Stomach (tissue), 9 donors: ENCODE results near the gene ABHD2. TPM values are rescaled to one million over a fixed set of nuclear protein-coding genes. Genes with fewer than 3 reads are reported as not detected.

ENCODE experiments used
- DNase-seq, 2 donors: peaks; one replicate each; pipeline versions ENCODE4 v3.0.0 to v3.0.0-alpha.2; 2013 to 2019
- H3K27ac ChIP-seq, 5 donors: fragments of 200-600 bp in 4 of 5; sonication (generic) in 4 of 5; one replicate each; pipeline ENCODE4 v1.5.1; 2013 to 2019; ENCODE audit warnings: mild to moderate bottlenecking in 1 of 5, moderate library complexity in 1 of 5
- H3K27me3 ChIP-seq, 3 donors: fragments of 200-600 bp; sonication (generic); one replicate each; pipeline ENCODE4 v1.5.1; 2017 to 2019; ENCODE audit warnings: mixed run types in 1 of 3
- H3K36me3 ChIP-seq, 4 donors: fragments of 200-600 bp; sonication (generic); 1 replicate in 3 of 4; 2 replicates in 1 of 4; pipeline ENCODE4 v1.5.1; 2016 to 2019
- H3K4me1 ChIP-seq, 4 donors: fragments of 200-600 bp; sonication (generic); one replicate each; pipeline ENCODE4 v1.5.1; 2016 to 2019
- H3K4me3 ChIP-seq, 4 donors: fragments of 200-600 bp; sonication (generic) in 3 of 4; one replicate each; pipeline ENCODE4 v1.5.1; 2016 to 2019; ENCODE audit warnings: mild to moderate bottlenecking in 1 of 4
- H3K9me3 ChIP-seq, 4 donors: fragments of 200-600 bp; sonication (generic); one replicate each; pipeline ENCODE4 v1.5.1; 2016 to 2019
- EP300 ChIP-seq: sonication (generic); formaldehyde crosslinking; IDR thresholded peaks from one replicate; pipeline ENCODE4 v1.6.1; 2017; ENCODE audit warnings: antibody characterized with exemption
- POLR2A ChIP-seq, 4 donors: fragments of 450-650 bp; IDR thresholded peaks; one replicate each; pipeline ENCODE4 v1.6.1; 2016; ENCODE audit warnings: antibody characterized with exemption in 4 of 4, control low read depth in 2 of 4, mild to moderate bottlenecking in 1 of 4, moderate library complexity in 1 of 4
- POLR2AphosphoS5 ChIP-seq, 3 donors: sonication (generic); formaldehyde crosslinking; IDR thresholded peaks; one replicate each; pipeline ENCODE4 v1.6.1; 2016; ENCODE audit warnings: antibody characterized with exemption in 3 of 3
- WGBS, 5 donors: extraction: QIAGEN DNeasy Blood & Tissue Kit in 3 of 5; methylation state at CpG; one replicate each; pipeline versions ENCODE4 v1.1.5 to v1.1.7; 2013 to 2018; 5-methylcytosine and 5-hydroxymethylcytosine counted together
- intact Hi-C: fragments of 100-400 bp; cut with DNase I; formaldehyde crosslinking; loops from one replicate; pipeline ENCODE4 v1.15.1; 2023; ENCODE audit warnings: low total_unique reads
- polyA plus RNA-seq, 3 donors: library from polyadenylated mRNA; stranded (reverse); fragments of 200-250 nt; gene quantifications; one replicate each; pipeline ENCODE4 v1.2.3, GENCODE V29; 2013
- total RNA-seq, 5 donors: library from RNA; depleted of rRNA; stranded (reverse); fragments of >200 nt; gene quantifications; one replicate each; pipeline versions ENCODE4 v1.1.0 to v1.2.3, GENCODE V29; 2014 to 2016
- TF ChIP-seq, protein P1 (sequence below), 7 experiments: fragments of 450-650 bp in 4 of 7; fragments of 200-600 bp in 3 of 7; sonication (generic) in 3 of 7; IDR thresholded peaks; one replicate each; pipeline ENCODE4 v1.5.1; 2016 to 2019; ENCODE audit warnings: antibody characterized with exemption in 7 of 7, control low read depth in 2 of 7, mild to moderate bottlenecking in 1 of 7
- donor health status: healthy with polysubstance abuse.
- donor health status: Bipolar disorder and iron deficiency.
- donor health status: healthy.

Gene ABHD2
- total and polyA plus RNA-seq, 8 donors = 5.1 to 192 (median 70.3) TPM

DNA sequence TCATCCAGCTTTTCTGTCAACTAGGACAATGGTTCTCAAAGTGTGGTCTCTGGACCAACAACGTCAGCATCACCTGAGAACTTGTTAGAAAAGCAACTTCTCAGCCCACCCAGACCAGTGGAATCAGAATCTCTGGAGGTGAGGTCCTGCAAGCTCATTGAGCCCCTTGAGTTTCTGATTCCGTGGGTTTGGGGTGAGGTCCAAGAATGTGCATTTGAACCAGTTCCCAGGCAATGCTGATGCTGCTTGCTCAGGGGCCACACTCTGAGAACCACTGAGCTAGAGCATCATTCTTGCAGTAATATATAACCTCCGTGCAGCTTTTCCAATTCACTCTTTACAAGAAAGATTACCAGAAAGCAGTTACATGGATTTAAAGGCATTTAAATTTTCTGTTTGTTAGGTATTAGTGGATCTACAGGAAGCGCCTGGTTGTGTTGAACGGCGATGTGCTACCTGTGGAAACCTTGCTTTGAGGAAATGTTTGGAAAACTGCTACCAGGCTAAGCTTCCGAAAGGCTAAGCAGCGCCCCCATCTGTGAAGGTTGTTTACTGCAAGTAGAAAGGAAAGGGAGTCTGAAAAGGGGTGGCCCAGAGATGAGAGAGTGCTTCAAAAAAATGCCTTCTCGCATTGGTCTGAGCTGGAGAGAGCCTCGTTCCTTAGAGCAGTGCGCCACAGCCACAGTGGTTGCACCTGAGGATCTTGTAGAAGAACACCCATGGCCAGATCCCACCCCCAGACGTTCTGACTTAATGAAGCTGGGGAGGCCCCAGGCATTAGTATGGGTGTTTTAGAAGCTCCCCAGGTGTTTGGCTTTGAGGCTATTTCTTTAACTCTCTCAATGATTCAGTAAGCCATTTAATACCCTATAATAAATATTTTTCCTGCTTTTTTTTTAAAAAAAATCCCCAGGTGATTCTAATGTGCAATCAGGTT, 83.1 kb downstream of the ABHD2 start:
- Histone ChIP-seq H3K4me1 (peaks cover 17 to 47% (median 31%) of the 10 kb centered on the region in 4 donors), H3K9me3 (no peaks in the 10 kb centered on the region), H3K4me3 (no peak overlapping the region), H3K36me3 (peaks cover 6 to 66% (median 45%) of the 10 kb centered on the region in 4 donors), H3K27ac (peak overlapping the region in 1 of 5 donors; percentile 14), H3K27me3 (no peaks in the 10 kb centered on the region)
- peak; percentile 71 to 84 for DNase-seq
- TF ChIP-seq POLR2A (IDR thresholded peaks at IDR 0.05) = no peak
- TF ChIP-seq EP300 = no peak
- TF ChIP-seq POLR2AphosphoS5 (IDR thresholded peaks at IDR 0.05) = peak in 1 of 3 donors; percentile 48
- TF ChIP-seq, protein P1, sequence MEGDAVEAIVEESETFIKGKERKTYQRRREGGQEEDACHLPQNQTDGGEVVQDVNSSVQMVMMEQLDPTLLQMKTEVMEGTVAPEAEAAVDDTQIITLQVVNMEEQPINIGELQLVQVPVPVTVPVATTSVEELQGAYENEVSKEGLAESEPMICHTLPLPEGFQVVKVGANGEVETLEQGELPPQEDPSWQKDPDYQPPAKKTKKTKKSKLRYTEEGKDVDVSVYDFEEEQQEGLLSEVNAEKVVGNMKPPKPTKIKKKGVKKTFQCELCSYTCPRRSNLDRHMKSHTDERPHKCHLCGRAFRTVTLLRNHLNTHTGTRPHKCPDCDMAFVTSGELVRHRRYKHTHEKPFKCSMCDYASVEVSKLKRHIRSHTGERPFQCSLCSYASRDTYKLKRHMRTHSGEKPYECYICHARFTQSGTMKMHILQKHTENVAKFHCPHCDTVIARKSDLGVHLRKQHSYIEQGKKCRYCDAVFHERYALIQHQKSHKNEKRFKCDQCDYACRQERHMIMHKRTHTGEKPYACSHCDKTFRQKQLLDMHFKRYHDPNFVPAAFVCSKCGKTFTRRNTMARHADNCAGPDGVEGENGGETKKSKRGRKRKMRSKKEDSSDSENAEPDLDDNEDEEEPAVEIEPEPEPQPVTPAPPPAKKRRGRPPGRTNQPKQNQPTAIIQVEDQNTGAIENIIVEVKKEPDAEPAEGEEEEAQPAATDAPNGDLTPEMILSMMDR (IDR thresholded peaks at IDR 0.05) = peak in 5 of 7 experiments; percentile 54 to 79 (median 72)
- WGBS, 5 donors = 38 to 55% (median 45%) methylated on average over 12 of the region's 12 CpGs
- intact Hi-C loops = no loop called here

DNA sequence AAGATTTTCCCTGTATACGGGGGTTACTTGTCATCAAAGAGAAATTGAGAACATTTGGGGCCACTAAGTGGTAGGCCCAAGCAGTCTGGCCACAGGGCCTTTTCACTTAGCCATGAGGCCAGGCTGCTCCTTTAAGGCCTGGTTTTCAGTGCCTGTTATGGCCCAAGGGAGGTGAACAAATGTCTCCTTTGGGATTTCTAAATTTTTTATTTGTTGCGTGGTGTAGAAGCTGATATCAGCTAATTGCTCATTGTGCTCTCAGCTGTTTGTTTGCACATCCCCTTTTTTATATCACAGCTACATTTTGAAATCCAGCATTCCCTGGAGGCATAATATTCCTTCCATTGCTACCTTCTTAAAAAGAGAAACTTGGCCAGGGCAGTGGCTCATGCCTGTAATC, 84.7 kb downstream of the ABHD2 start:
- Histone ChIP-seq H3K36me3 (peaks cover 8 to 81% (median 60%) of the 10 kb centered on the region in 4 donors), H3K9me3 (no peaks in the 10 kb centered on the region), H3K4me3 (no peak overlapping the region), H3K27ac (peak overlapping the region in 1 of 5 donors; percentile 46), H3K27me3 (no peaks in the 10 kb centered on the region), H3K4me1 (peaks cover 7 to 43% (median 22%) of the 10 kb centered on the region in 4 donors)
- TF ChIP-seq POLR2AphosphoS5 (IDR thresholded peaks at IDR 0.05) = no peak
- TF ChIP-seq, protein P1 (IDR thresholded peaks at IDR 0.05) = no peak
- TF ChIP-seq EP300 = no peak
- no peak for TF ChIP-seq POLR2A (IDR thresholded peaks at IDR 0.05)
- 70 to 92% (median 80%) methylated on average over 2 of the region's 2 CpGs for WGBS, 5 donors
- no peak for DNase-seq
- intact Hi-C loops = no loop called here

DNA sequence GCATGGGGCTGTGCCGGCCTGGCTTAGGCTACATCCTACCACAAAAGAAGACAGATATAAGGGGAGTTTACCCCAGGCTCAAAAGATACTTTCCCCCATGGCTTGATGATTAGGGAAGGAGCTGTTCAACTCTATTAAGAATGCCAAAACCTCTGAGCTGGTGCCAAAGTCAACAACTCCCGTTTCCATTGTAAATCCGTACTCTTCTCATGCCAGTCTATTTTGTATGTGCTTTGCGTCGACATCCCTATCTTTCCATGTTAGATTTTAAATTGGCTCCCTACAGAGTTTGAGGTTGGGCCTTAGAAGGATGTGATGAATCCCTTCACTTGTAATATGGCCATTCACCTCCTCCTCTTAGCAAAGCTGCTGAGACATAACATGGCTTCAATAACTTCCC, 86.2 kb downstream of the ABHD2 start:
- WGBS, 5 donors = 27 to 53% (median 36%) methylated on average over 5 of the region's 5 CpGs
- intact Hi-C loops = no loop called here
- Histone ChIP-seq H3K4me1 (peaks cover 4 to 36% (median 21%) of the 10 kb centered on the region in 4 donors), H3K27me3 (no peaks in the 10 kb centered on the region), H3K4me3 (no peak overlapping the region), H3K36me3 (peaks cover 20 to 91% (median 76%) of the 10 kb centered on the region in 4 donors), H3K9me3 (no peaks in the 10 kb centered on the region), H3K27ac (peak overlapping the region in 2 of 5 donors; percentile 1 to 5)
- TF ChIP-seq POLR2AphosphoS5 (IDR thresholded peaks at IDR 0.05) = no peak
- TF ChIP-seq, protein P1 (IDR thresholded peaks at IDR 0.05) = peak in 1 of 7 experiments; percentile 7
- TF ChIP-seq POLR2A (IDR thresholded peaks at IDR 0.05) = no peak
- no peak for DNase-seq

- no peak for DNase-seq
- no peak for TF ChIP-seq POLR2AphosphoS5 (IDR thresholded peaks at IDR 0.05)
- no peak for TF ChIP-seq EP300
- TF ChIP-seq, protein P1 (IDR thresholded peaks at IDR 0.05) = no peak
- no peak for TF ChIP-seq POLR2A (IDR thresholded peaks at IDR 0.05)
Measured at GRCh38 chr15:89175617-89176191, 87.4 kb downstream of the ABHD2 start.

More at GRCh38 chr15:89175617-89176191, 87.4 kb downstream of the ABHD2 start:
- Histone ChIP-seq H3K36me3 (peaks cover 23 to 97% (median 85%) of the 10 kb centered on the region in 4 donors), H3K27ac (no peak overlapping the region), H3K27me3 (no peaks in the 10 kb centered on the region), H3K9me3 (no peaks in the 10 kb centered on the region), H3K4me1 (peaks cover 4 to 34% (median 20%) of the 10 kb centered on the region in 4 donors), H3K4me3 (no peak overlapping the region)
- intact Hi-C loops = loop anchor here (5.0 kb wide), 1 partner anchor 118 kb away; no protein-coding TSS in a partner anchor
- WGBS, 5 donors = 84 to 91% (median 87%) methylated on average over 13 of the region's 13 CpGs
